HG03025 (cell line): ENCODE data around the gene ARMC5.
A peak's percentile ranks its signal among the peaks of the same experiment; 100 is the strongest.
"Not testable (repeated sequence)": the region's sequence is repeated elsewhere in the genome, so short reads cannot be mapped to it uniquely, and the experiment has no call there.

ENCODE experiments used
- ATAC-seq: cut with Tn5 transposase; IDR thresholded peaks from one replicate; pipeline ENCODE4 v1.9.1; 2021; ENCODE audit warnings: mild to moderate bottlenecking, moderate library complexity; ENCODE audit not compliant: unreplicated experiment, low FRiP score

The ARMC5 gene

GRCh38 chr16:31474773-31475738 is 15.8 kb downstream of the ARMC5 start:
- no peak for ATAC-seq

- ATAC-seq: no peak
Observed at GRCh38 chr16:31475946-31476302, 16.6 kb downstream of the ARMC5 start.

- no peak for ATAC-seq
Observed at GRCh38 chr16:31476303-31477219, 17.3 kb downstream of the ARMC5 start.

GRCh38 chr16:31477220-31478216 is 18.2 kb downstream of the ARMC5 start:
- ATAC-seq: no peak

- ATAC-seq: no peak
Observed at GRCh38 chr16:31478956-31479355, 19.7 kb downstream of the ARMC5 start.

- no peak for ATAC-seq
Observed at GRCh38 chr16:31479751-31480150, 20.4 kb downstream of the ARMC5 start.

GRCh38 chr16:31480851-31481536 is 21.7 kb downstream of the ARMC5 start:
- no peak for ATAC-seq

- no peak for ATAC-seq
Observed at GRCh38 chr16:31483081-31483480, 23.8 kb downstream of the ARMC5 start, which contains the start of gene SLC5A2. Gene SLC5A2, plus strand, starts transcription at chr16:31483123. Its CDS starts 14 bp downstream, at chr16:31483137.

- not testable (repeated sequence) for ATAC-seq
Observed at GRCh38 chr16:31484048-31484447, 24.7 kb downstream of the ARMC5 start.

- ATAC-seq: no peak
Observed at GRCh38 chr16:31484491-31485171, 25.3 kb downstream of the ARMC5 start.

GRCh38 chr16:31485571-31485970 is 26.3 kb downstream of the ARMC5 start:
- no peak for ATAC-seq

GRCh38 chr16:31486045-31486444 is 26.7 kb downstream of the ARMC5 start:
- no peak for ATAC-seq

GRCh38 chr16:31487071-31487719 is 27.9 kb downstream of the ARMC5 start:
- ATAC-seq: no peak

- peak; percentile 83 for ATAC-seq
Observed at GRCh38 chr16:31487720-31488467, 28.6 kb downstream of the ARMC5 start.

- no peak for ATAC-seq
Observed at GRCh38 chr16:31488468-31489297, 29.4 kb downstream of the ARMC5 start.

GRCh38 chr16:31489298-31489564 is 29.9 kb downstream of the ARMC5 start:
- ATAC-seq: no peak
